KMS-11 (cell line): ENCODE results near the gene DNAJA4.

Source experiments
- H2AFZ ChIP-seq: fragments of 200-600 bp; sonication (generic); 2 replicates; pipeline ENCODE4 v1.6.1; 2016; ENCODE audit warnings: antibody characterized with exemption, mixed run types, low read depth
- H3K27ac ChIP-seq: fragments of 200-600 bp; sonication (generic); 2 replicates; pipeline ENCODE4 v1.6.1; 2016; ENCODE audit warnings: mild to moderate bottlenecking, mixed run types
- H3K27me3 ChIP-seq: fragments of 200-600 bp; sonication (generic); 2 replicates; pipeline ENCODE4 v1.6.1; 2017; ENCODE audit warnings: mild to moderate bottlenecking, low read depth, mixed run types, moderate library complexity; ENCODE audit not compliant: insufficient read depth
- H3K36me3 ChIP-seq: fragments of 200-600 bp; sonication (generic); 2 replicates; pipeline ENCODE4 v1.6.1; 2017; ENCODE audit warnings: mild to moderate bottlenecking, mixed run types; ENCODE audit not compliant: insufficient read depth
- H3K4me1 ChIP-seq: fragments of 200-600 bp; sonication (generic); 2 replicates; pipeline ENCODE4 v1.6.1; 2016; ENCODE audit warnings: mild to moderate bottlenecking, low read depth, mixed run types; ENCODE audit not compliant: poor library complexity, severe bottlenecking
- H3K4me2 ChIP-seq: fragments of 200-600 bp; sonication (generic); 2 replicates; pipeline ENCODE4 v1.7.0; 2016; ENCODE audit warnings: mild to moderate bottlenecking, mixed run types
- H3K4me3 ChIP-seq: fragments of 200-600 bp; sonication (generic); IDR thresholded peaks from 2 replicates; pipeline ENCODE4 v1.6.1; 2017; ENCODE audit warnings: low read depth, low read length, mixed read lengths; ENCODE audit not compliant: insufficient read depth
- H3K79me2 ChIP-seq: fragments of 200-600 bp; sonication (generic); 2 replicates; pipeline ENCODE4 v1.6.1; 2016; ENCODE audit warnings: low read depth, mixed run types; ENCODE audit not compliant: insufficient read depth
- H3K9ac ChIP-seq: fragments of 200-600 bp; sonication (generic); 2 replicates; pipeline ENCODE4 v1.6.1; 2016; ENCODE audit warnings: mild to moderate bottlenecking, mixed run types
- H4K20me1 ChIP-seq: fragments of 200-600 bp; sonication (generic); 2 replicates; pipeline ENCODE4 v1.6.1; 2016; ENCODE audit warnings: mild to moderate bottlenecking, mixed run types; ENCODE audit not compliant: insufficient read depth
- CTCF ChIP-seq: fragments of 200-600 bp; sonication (generic); conservative IDR thresholded peaks from 2 replicates; pipeline ENCODE4 v1.6.1; 2017; ENCODE audit warnings: low read depth, mild to moderate bottlenecking, antibody characterized with exemption, low read length, moderate library complexity, mixed read lengths

The DNAJA4 gene

GRCh38 chr15:78322724-78323521, 58.6 kb downstream of the DNAJA4 start:
- Histone ChIP-seq H4K20me1 (no peaks in the 10 kb centered on the region), H3K4me1 (no peaks in the 10 kb centered on the region), H3K9ac (no peak overlapping the region), H3K4me2 (no peak overlapping the region), H3K36me3 (no peaks in the 10 kb centered on the region), H3K4me3 (no peak overlapping the region), H3K27ac (no peak overlapping the region), H3K79me2 (no peaks in the 10 kb centered on the region), H2AFZ (no peak overlapping the region), H3K27me3 (no peaks in the 10 kb centered on the region)
- TF ChIP-seq CTCF, result no peak

GRCh38 chr15:78323693-78324092, 59.3 kb downstream of the DNAJA4 start:
- Histone ChIP-seq H2AFZ (no peak overlapping the region), H3K4me2 (no peak overlapping the region), H3K36me3 (no peaks in the 10 kb centered on the region), H3K4me1 (no peaks in the 10 kb centered on the region), H3K4me3 (no peak overlapping the region), H3K9ac (no peak overlapping the region), H4K20me1 (no peaks in the 10 kb centered on the region), H3K27ac (no peak overlapping the region), H3K27me3 (no peaks in the 10 kb centered on the region), H3K79me2 (no peaks in the 10 kb centered on the region)
- TF ChIP-seq CTCF, result no peak

GRCh38 chr15:78324144-78324543, 59.8 kb downstream of the DNAJA4 start:
- no peaks in the 10 kb centered on the region for H3K79me2 ChIP-seq
- no peak overlapping the region for H3K4me2 ChIP-seq
- no peak overlapping the region for H2AFZ ChIP-seq
- no peaks in the 10 kb centered on the region for H3K27me3 ChIP-seq
- H3K27ac ChIP-seq, result no peak overlapping the region
- no peaks in the 10 kb centered on the region for H3K4me1 ChIP-seq
- no peaks in the 10 kb centered on the region for H4K20me1 ChIP-seq
- no peaks in the 10 kb centered on the region for H3K36me3 ChIP-seq
- no peak for TF ChIP-seq CTCF
- no peak overlapping the region for H3K4me3 ChIP-seq
- H3K9ac ChIP-seq, result no peak overlapping the region

- Histone ChIP-seq H3K9ac (no peak overlapping the region), H3K79me2 (no peaks in the 10 kb centered on the region), H3K36me3 (no peaks in the 10 kb centered on the region), H3K4me1 (no peaks in the 10 kb centered on the region), H4K20me1 (no peaks in the 10 kb centered on the region), H3K27me3 (no peaks in the 10 kb centered on the region), H3K4me3 (no peak overlapping the region), H2AFZ (no peak overlapping the region), H3K27ac (no peak overlapping the region), H3K4me2 (no peak overlapping the region)
- no peak for TF ChIP-seq CTCF
Measured at GRCh38 chr15:78325092-78325843, 60.9 kb downstream of the DNAJA4 start.
